Left lobe of liver (tissue), 2 donors: ENCODE data around the gene RPL31. TPM values are rescaled to one million over a fixed set of nuclear protein-coding genes. Genes with fewer than 3 reads are reported as not detected.

Source experiments
- ATAC-seq: fragments of 200-7000 bp; cut with Tn5 transposase; one replicate; pipeline ENCODE4 v1.9.1; 2020; ENCODE audit warnings: mild to moderate bottlenecking, moderate library complexity
- DNase-seq: peaks from one replicate; pipeline ENCODE4 v3.0.0-alpha.2; 2020; ENCODE audit warnings: low spot score
- total RNA-seq: library from RNA; stranded (reverse); gene quantifications from one replicate; pipeline ENCODE4 v1.2.1, GENCODE V29; 2021
- donor health status: DM: no; HTN: no; CAD: no; lungs with moderate emphysema.
- donor health status: DM: no; HTN: yes; CAD: no.

The RPL31 gene
- total RNA-seq, 1 donor from 2014 or later: 410 TPM

DNA sequence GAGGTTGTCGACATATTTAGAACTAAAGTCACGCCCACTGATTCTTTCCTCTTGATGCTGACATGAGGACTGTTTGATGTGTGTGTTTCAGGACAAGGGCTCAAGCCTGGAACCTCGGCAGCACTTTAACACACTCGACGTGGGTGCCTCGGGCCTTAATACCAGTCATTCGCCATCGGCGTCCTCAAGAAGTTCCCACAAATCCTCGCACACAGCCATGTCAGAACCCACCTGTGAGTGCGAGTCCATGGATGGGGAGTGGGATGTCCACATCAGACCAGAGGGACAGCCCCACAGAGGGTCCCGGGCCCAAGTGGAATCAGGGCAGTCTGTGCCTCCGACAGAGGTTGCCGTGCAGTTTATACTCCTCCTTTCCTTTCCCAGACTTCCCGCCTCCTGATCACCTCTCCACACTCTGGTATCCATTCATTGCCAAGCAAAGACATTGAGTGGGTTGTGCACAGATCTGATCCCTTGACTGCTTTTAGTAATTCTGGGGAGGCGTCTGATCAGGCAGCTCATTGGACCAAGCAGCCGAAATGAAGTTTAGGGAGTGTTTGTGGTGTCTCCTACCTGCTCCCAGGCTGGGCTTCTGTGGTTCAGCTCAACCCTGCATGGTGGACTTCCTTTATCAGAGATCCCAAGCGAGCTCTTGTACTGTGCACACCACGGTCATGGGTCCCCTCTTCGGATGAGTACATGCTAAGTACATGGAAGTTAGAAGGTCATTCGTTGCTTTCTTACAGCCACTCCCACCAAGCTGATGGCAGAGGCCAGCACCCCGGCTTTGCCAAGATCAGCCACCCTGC is 27.2 kb upstream of the RPL31 start:
- DNase-seq: no peak
- no peak for ATAC-seq

DNA sequence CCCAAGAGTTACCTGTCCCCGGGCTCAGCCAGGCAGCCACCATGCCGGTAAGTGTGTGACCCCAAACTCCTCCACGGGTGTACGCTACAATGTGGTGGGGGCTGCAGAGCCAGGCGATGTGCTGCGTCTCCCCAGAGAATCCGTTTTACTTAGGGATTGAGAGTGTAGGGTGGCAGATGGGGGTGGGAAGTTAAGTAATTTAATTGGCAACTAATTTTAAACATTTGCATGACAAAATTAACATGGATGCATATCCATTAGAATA is 26.6 kb upstream of the RPL31 start:
- DNase-seq (no peak), ATAC-seq (no peak)

- no peak for DNase-seq
- ATAC-seq: no peak
Measured at GRCh38 chr2:100976061-100976460, 26.0 kb upstream of the RPL31 start.

DNA sequence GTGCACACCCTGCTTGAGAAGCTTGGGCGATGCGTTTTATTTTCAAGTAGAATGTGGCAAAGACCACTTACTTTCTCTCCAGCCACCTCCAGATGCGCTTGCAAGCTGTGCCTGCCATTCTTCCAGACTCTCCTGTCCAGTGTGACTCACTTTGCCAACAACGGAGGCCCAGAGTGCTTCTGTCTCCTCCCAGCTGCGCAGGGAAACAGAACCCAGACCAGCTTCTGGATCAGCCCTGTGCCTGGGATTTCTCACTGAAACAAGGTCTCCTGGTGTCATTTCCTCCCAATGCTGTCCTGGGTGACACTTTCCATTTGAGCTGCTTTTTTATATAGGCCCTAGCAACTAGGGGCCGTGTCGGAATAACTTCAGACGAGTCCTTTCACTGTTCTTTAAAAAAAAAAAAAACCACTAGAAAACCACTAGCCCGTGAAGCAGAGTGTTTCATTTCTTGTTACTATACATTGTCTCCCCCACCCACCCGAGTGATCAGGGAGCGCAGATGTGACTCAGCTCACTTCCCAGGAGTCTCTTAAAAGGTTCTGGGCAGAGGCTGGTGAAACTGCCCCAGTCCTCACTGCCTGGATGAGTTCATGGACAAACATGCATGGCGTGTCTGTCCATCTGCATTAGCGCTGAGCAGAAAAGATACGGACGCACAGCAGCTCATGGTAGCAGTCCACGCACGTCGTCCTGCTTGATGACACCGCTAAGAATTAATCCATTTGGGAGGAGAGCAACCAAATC is 25.3 kb upstream of the RPL31 start:
- ATAC-seq: peak; percentile 36

DNA sequence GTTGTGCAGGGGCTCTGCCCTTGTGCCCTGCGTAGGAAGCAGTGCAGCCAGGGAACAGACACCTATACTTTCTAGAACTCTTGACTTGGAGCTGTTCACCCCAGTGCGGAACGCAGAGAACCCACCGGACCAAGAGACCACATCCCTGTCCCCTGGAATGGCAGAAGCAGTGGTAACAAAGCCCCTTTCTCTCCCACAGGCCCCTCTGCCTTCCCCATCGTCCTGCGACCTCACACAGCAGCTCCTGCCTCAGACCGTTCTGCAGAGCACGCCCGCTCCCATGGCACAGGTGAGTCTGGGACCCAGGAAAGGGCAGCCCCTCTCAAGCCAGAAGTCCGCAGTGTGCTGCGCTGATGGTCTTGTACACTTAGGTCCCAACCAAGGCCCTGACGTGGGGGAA is 24.6 kb upstream of the RPL31 start:
- DNase-seq (no peak), ATAC-seq (no peak)

More for the DNA sequence above, 25.3 kb upstream of the RPL31 start:
- DNase-seq: no peak

DNA sequence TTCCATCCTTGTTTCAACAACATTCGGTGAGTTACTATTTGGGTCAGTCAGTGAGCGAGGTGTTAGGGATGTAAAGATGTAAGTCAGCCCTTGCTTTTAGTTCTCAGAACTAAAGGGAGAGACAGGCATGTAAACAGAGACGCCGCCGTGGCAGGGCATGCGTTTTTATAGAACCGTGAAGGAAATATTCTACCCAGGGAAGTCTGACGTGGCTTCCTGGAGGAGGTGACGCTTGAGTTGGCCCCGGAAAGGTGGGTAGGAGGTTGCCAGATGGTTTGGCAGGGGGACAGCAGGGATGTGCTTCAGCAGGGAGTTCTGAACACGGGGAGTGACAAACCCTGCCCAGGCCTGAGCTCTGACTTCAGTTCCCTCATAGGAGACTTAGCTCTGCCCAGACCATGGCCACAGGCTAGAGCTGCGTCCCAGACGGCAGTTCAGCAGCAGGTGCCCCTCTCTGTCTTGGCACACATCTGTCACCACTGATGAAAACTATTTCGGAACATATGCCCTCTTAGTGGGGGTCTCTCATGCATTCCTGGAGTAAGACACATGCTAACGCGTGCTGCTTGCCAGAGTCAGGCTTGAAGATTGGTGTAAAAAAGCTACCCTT is 23.4 kb upstream of the RPL31 start:
- ATAC-seq (no peak), DNase-seq (no peak)

GRCh38 chr2:100980046-100980445 is 22.0 kb upstream of the RPL31 start:
- DNase-seq (no peak), ATAC-seq (no peak)

DNA sequence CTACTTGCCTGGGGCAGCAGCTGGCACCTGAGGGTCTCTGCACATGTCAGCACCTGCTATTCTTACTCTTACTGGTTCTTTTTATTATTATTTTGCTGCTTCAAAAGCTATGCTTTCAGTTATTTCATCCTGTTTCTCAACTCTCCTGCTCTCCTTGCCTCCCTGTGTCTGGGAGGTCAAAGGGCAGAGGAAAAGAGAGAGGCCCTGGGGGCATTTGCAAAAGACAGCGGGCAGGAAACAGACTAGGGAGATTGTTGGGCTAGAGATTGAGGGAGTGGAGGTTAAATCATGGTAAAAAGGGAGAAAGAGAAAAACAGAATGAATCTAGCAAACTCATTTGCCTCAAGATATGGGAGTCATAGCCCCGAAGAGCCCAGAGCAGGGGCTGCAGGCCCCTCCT is 21.1 kb upstream of the RPL31 start:
- DNase-seq: no peak
- ATAC-seq: no peak

DNA sequence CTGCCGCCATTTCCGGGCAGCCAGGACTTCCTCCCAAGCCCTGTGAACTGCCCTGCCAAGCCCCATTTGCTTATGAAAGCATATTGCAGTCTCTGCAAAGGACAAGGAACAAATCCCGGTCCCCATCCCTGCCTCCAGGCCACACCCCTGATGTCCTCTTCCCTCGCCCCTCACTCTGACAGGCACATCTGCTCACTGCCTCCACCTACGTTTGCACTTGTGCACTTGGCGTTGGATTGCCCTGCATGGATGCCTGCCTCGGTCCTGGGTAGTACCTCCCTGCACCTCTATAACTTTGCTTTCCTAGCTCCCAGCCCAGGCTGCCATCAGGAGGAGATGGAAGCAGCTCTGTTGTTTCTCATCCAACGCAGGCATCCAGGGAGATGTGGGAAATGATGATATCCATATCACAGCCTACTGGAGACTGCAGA is 19.6 kb upstream of the RPL31 start:
- DNase-seq (no peak), ATAC-seq (no peak)

DNA sequence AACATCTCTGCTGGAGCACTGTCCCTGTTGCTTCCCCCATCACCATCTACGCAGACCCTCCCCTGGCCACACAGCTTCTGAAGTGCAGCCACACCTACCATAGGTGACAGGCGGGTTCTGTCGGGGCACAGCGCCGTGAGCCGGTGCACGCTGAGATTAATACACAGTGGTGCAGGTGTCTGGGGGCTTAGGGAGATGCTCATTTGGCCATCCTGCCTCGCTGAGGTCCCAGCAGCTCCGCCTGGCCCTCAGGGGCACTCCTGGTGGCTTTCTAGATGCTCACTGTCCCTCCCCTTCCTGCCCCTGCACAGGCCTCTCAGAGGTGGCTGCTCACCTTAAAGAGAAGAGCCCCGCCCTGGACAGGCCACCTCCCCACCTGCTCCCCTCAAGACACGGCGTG is 18.9 kb upstream of the RPL31 start:
- DNase-seq: no peak
- no peak for ATAC-seq

DNA sequence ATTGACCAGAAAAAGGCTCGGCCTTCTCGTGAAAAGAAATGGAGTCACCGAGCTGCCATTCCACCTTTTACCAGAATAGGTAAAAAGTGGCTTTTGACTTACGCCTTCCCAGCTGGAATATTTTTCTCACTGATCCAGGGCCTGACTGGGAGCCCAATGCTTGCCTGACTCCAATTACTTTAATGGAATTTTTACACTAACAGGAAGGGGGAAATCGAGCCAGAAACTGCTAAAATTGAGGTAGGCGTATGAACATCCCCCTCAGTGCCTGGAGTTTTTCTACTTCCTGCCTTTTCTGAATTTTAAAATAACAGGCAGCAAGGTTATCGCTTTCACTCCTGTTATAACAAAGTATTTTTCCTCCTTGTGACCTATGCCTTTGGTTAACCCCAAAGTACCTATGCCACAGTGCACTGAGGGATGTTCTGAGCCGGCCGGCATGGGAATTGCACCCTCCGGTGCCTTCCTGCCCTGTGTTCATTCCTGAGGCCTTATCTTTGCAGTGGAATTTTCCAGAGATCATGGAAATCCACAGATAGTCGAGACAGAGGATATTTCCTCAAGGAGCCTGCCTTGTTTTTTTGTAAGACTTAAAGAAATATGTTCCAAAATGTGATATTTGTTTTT is 18.3 kb upstream of the RPL31 start:
- ATAC-seq (peak; percentile 55), DNase-seq (no peak)

- DNase-seq: peak; percentile 72
- peak; percentile 88 for ATAC-seq
Measured at GRCh38 chr2:100984892-100985307, 17.2 kb upstream of the RPL31 start.

- ATAC-seq: no peak
- DNase-seq: no peak
Measured at GRCh38 chr2:100986157-100986556, 15.9 kb upstream of the RPL31 start.

- DNase-seq (no peak), ATAC-seq (no peak)
Measured at GRCh38 chr2:100987536-100987935, 14.6 kb upstream of the RPL31 start.

GRCh38 chr2:100987974-100988373 is 14.1 kb upstream of the RPL31 start:
- DNase-seq: no peak
- ATAC-seq: no peak

DNA sequence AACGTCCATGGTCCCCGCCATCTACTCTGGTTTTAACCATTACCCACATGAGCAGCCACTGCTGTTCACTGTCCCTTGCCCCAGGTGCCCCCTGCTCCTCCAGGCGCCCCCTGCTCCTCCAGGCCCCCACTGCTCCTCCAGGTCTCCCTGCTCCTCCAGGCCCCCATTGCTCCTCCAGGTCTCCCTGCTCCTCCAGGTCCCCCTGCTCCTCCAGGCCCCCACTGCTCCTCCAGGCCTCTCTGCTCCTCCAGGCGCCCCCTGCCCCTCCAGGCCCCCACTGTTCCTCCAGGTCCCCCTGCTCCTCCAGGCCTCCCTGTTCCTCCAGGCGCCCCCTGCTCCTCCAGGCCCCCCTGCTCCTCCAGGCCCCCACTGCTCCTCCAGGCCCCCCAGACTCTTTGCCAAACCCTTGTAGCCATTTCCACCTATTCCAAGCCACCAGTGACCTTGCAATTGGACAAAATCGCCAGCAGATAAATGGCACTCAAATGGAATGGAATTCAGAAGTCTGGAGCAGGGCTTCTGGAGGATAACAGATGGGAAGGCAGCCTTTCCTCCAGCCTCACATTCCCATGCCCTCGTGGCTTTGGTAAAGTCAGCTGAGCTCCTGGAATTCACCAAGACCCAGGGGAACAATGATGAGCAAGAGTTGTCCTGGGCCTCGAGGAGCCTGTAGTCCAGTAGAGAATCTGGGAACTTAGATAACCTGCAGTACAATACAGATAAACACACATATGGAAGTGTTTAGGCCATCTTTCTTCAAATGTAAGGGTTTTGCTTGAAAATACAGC is 13.3 kb upstream of the RPL31 start:
- DNase-seq (no peak), ATAC-seq (no peak)

- ATAC-seq (no peak), DNase-seq (no peak)
Measured at GRCh38 chr2:100989666-100990065, 12.4 kb upstream of the RPL31 start.

- DNase-seq: no peak
- no peak for ATAC-seq
Measured at GRCh38 chr2:100990166-100990565, 11.9 kb upstream of the RPL31 start.

GRCh38 chr2:100990650-100991403 is 11.3 kb upstream of the RPL31 start:
- ATAC-seq: no peak
- no peak for DNase-seq

- DNase-seq: no peak
- ATAC-seq: no peak
Measured at GRCh38 chr2:100991404-100991773, 10.7 kb upstream of the RPL31 start.
